GM13976 (cell line): ENCODE results near the gene CCDC57.

Source experiments
- DNase-seq: peaks from one replicate; pipeline ENCODE4 v3.0.0; 2012; ENCODE audit warnings: low spot score
- in situ Hi-C: fragments of 300-500 bp; cut with MboI; formaldehyde crosslinking; loops from one replicate; pipeline ENCODE4 v1.12.0; 2022; ENCODE audit warnings: low sequenced_read_pairs, mixed read lengths, inconsistent platforms; ENCODE audit not compliant: unreplicated experiment
- TF ChIP-seq, protein P1 (sequence below): IDR thresholded peaks from 2 replicates; pipeline ENCODE4 v1.5.1; 2012; ENCODE audit warnings: borderline replicate concordance, mild to moderate bottlenecking; ENCODE audit not compliant: insufficient read depth; ENCODE audit errors: extremely low read depth, missing control alignments, control extremely low read depth

CCDC57 gene

DNA sequence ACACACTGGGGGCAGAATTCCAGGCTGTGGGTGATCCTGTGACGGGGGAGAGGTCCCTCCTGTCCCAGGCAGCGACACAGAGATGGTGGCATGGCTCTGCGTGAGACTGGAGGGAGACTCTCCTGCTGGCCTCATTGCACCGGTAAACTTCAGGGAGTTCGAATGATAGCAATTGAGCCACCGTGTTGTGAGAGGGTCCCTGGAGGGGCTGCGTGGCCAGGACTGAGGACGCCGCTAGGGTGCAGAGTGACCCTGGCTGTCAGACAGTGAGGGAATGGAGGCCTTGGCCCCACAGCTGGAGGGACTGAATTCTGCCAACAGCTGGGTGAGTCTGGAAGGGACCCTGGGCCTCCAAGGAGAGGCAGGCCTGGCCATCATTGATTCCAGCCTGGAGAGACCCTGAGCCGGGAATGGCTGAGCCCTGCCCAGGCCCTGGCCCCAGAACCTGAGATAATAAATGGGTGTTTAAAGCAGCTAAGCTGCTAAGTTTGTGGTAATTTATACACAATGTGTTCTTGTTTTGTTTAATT, 32.6 kb downstream of the CCDC57 start:
- in situ Hi-C loops = no loop called here
- TF ChIP-seq, protein P1, sequence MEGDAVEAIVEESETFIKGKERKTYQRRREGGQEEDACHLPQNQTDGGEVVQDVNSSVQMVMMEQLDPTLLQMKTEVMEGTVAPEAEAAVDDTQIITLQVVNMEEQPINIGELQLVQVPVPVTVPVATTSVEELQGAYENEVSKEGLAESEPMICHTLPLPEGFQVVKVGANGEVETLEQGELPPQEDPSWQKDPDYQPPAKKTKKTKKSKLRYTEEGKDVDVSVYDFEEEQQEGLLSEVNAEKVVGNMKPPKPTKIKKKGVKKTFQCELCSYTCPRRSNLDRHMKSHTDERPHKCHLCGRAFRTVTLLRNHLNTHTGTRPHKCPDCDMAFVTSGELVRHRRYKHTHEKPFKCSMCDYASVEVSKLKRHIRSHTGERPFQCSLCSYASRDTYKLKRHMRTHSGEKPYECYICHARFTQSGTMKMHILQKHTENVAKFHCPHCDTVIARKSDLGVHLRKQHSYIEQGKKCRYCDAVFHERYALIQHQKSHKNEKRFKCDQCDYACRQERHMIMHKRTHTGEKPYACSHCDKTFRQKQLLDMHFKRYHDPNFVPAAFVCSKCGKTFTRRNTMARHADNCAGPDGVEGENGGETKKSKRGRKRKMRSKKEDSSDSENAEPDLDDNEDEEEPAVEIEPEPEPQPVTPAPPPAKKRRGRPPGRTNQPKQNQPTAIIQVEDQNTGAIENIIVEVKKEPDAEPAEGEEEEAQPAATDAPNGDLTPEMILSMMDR = no peak
- no peak for DNase-seq

DNA sequence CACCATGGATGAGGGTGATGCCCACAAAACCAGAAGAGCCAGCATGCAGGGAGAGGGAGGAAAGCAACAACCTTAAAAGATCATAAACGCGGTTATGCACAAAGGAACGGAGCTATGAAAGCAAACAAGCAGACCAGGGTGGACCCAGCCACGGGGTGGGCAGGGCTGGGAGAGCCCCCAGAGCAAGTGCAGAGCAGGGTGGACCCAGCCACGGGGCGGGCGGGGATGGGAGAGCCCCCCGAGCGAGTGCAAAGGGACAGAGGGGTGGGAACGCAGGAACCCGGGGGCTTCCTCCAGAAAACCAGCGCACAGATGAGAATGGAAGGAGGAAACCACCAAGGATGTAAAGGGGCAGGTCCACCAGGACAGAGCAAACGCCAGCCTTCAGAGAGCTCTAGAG, 33.2 kb downstream of the CCDC57 start:
- in situ Hi-C loops = no loop called here

DNA sequence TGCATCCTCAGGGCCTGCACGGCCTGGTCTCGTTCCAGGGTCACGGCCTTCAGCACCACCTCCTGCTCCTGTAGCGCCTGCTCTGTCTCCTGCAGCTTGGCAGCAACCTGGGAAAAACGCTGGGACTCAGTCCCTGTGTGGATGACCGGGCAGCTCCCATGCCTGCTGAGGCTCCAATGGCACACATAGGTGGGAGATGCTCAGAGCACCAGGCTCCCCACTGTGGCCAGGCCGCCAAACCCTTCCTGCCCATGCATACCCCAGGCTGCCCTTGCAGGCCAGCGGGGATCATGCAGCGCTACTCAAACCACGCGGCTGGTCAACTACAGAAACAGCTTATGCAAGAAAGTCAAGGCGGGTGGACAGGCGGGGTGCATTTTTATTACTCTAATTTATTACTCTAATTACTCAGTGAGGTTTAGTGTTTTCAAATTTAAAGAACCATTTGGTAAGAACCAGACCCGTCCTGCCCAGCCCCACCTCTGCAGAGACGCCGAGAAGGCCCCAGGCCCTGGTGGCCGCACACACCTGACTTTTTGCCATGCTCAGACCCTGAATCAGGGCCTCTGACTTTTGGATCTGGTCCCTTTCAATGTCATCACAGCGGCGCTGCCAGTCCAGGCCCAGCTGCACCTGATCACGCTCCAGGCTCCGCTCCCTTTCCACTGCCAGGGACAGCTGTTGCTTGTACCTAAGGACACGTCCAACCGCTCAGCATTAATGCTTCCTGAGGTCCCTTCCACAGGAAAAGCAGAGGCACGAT, 34.0 kb downstream of the CCDC57 start:
- in situ Hi-C loops = no loop called here
- DNase-seq = no peak
- TF ChIP-seq, protein P1 = no peak

More for the DNA sequence above, 33.2 kb downstream of the CCDC57 start:
- TF ChIP-seq, protein P1 = no peak
- no peak for DNase-seq

DNA sequence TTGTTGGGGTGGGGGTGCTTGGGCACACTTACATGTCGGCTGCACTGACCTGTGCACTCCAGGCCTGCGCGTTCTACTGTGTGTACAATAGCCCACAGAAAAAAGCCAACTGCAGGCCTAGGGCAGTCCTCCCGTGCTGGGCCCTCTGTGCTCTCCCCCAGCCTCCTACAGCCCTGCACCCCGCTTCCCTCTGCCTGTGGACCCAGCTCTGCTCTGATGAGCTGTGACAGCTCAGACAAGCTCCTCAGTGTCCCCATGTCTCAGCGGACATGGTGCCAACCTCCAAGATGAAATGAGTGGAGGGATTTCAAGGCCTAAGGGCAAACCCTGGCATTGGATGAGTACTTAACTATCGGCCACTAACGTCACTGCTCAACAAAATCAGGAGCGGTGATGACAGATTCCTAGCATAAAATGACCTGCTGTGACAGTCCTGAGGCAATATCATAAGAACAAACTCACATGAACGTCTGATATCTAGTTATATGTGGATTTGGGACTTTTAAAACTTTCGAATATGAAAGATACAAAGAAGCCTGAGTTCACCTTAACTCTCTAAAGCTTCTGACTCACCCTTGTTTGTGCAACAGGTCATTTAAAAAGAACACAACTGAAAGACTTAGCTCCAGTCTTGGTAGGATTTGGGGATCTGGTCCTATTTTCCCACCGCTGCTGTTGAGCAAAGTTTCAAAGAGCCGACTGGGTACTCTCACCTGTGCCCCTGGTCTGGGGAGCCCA, 34.7 kb downstream of the CCDC57 start:
- in situ Hi-C loops = no loop called here
- DNase-seq = no peak
- TF ChIP-seq, protein P1 = no peak

DNA sequence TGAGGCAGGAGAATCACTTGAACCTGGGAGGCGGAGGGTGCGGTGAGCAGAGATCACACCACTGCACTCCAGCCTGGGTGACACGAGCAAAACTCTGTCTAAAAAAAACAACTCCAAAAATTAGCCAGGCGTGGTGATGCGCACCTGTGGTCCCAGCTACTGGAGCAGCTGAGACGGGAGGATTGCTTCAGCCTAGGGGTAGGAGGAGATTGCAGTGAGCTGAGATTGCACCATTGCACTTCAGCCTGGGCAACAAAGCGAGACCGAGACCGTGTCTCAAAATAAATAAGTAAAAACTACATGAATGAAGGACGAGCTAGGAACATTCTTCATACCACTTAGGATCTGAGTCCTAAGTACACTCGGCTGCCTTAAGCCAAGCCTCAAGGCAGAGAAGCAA, 35.4 kb downstream of the CCDC57 start:
- TF ChIP-seq, protein P1 = no peak
- no peak for DNase-seq
- in situ Hi-C loops = no loop called here

DNA sequence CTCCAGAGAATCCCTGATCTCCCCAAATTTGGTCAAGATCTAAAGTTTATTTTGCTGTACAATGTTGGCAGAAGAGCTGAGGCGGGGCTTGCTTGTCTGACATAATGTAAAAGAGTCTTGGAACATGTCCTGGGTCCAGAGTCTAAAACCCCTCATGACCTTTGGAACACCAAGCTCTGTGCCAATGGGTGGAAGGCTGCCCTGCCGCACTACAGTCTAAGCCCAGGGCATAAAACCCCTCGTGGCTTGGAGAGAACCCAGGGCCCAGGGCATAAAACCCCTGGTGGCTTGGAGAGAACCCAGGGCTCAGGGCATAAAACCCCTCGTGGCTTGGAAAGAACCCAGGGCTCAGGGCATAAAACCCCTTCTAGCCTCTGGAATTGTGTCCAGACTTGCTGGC, 36.7 kb downstream of the CCDC57 start:
- TF ChIP-seq, protein P1 = no peak
- DNase-seq = no peak
- in situ Hi-C loops = no loop called here
